Vagina (tissue), 2 donors: Measurements from ENCODE around the gene TMEM161B.

Experiments
- CTCF ChIP-seq, 3 experiments: fragments of 450-650 bp in 2 of 3; fragments of 200-600 bp in 1 of 3; sonication (generic) in 1 of 3; IDR thresholded peaks; one replicate each; pipeline ENCODE4 v1.5.1; 2017 to 2019; ENCODE audit warnings: antibody characterized with exemption in 3 of 3, mild to moderate bottlenecking in 2 of 3, moderate library complexity in 2 of 3
- POLR2A ChIP-seq, 2 donors: fragments of 450-650 bp; IDR thresholded peaks; one replicate each; pipeline ENCODE4 v1.6.1; 2017; ENCODE audit warnings: antibody characterized with exemption in 2 of 2, mild to moderate bottlenecking in 2 of 2, moderate library complexity in 2 of 2
- POLR2AphosphoS5 ChIP-seq, 2 donors: sonication (generic); formaldehyde crosslinking; IDR thresholded peaks; one replicate each; pipeline ENCODE4 v1.9.0; 2017; ENCODE audit warnings: antibody characterized with exemption in 2 of 2, mild to moderate bottlenecking in 2 of 2, low read depth in 1 of 2; ENCODE audit not compliant: insufficient read depth in 1 of 2

- TF ChIP-seq CTCF (IDR thresholded peaks at IDR 0.05): no peak
- no peak for TF ChIP-seq POLR2AphosphoS5 (IDR thresholded peaks at IDR 0.05; ENCODE audit: insufficient read depth in 1 of 2, low read depth in 1 of 2)
- no peak for TF ChIP-seq POLR2A (IDR thresholded peaks at IDR 0.05)
These were observed 5.3 kb downstream of the TMEM161B start for GRCh38 chr5:88263349-88263748.
